Stimulated activated CD8-positive, alpha-beta memory T cell treated with anti-CD3 and anti-CD28 coated beads, Interleukin-4, amount 100 ng/mL, for 4 hours (primary cell): ENCODE data around the gene IMPACT.
A peak's percentile ranks its signal among the peaks of the same experiment; 100 is the strongest.

ENCODE experiments used
- DNase-seq, 2 donors: peaks; one replicate each; pipeline ENCODE4 v3.0.0-alpha.2; 2020; ENCODE audit warnings: low read depth in 2 of 2, low spot score in 1 of 2

Gene IMPACT

GRCh38 chr18:24474406-24474805 is 47.9 kb downstream of the IMPACT start:
- DNase-seq, result no peak

- DNase-seq, result no peak
These were observed 49.6 kb downstream of the IMPACT start for GRCh38 chr18:24475926-24476589.

DNA sequence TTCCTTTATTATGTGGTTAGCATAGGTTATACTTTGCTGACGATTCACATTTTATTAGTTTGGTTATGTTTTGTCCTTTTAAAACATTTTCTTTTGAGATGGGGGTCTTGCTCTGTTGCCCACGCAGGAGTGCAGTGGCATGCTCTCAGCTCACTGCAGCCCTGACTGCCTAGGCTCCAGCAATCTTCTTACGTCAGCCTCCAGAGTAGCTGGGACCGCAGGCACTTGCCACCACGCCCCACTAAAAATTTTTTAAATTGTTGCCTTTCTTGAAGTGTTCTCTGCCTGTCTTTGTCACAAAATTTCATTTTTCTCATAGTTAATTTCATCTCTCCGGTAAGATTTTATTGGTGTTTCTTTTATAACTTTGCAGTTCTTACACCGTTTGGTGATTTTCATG is 52.9 kb downstream of the IMPACT start:
- no peak for DNase-seq

DNA sequence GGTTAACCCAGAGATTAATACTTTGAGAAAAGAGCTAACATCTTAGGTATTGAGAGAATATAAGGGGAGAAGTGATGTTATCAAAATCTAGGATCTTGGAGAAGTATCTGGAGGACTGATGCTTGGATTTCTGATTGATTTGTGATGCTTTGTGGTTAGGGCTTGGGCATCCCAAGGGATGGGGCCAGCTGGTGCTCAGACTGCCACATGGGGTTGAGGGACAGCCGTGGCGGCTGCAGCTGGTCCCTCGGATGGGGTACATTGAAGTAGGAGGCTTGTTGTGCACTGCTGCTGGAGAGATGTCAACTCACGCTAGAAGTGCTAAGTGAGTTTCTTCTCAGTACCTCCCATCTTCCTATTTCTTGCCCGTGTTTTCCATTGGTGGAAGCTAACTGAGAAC is 56.4 kb downstream of the IMPACT start:
- DNase-seq, result no peak

- DNase-seq, result no peak
These were observed 59.2 kb downstream of the IMPACT start for GRCh38 chr18:24485681-24486080.

DNA sequence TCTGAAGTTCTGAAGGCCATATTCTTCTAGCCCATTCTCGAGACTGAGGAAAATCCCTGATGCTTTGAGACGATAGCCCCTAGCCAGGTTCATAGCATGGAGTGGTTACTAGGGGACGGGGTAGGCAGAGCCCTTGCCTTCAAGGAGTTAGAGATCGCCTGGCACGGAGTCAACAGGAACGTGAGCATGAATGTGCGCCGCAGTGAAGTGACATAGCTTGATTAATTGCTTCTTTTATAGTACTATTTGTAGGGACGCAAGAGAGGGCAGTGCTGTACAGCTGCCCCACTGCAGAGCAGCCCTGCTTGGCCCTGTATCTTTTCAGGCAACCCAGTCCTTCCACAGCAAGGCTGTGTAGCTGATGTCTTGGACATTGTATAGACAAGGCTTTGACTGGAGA is 60.2 kb downstream of the IMPACT start:
- no peak for DNase-seq

DNA sequence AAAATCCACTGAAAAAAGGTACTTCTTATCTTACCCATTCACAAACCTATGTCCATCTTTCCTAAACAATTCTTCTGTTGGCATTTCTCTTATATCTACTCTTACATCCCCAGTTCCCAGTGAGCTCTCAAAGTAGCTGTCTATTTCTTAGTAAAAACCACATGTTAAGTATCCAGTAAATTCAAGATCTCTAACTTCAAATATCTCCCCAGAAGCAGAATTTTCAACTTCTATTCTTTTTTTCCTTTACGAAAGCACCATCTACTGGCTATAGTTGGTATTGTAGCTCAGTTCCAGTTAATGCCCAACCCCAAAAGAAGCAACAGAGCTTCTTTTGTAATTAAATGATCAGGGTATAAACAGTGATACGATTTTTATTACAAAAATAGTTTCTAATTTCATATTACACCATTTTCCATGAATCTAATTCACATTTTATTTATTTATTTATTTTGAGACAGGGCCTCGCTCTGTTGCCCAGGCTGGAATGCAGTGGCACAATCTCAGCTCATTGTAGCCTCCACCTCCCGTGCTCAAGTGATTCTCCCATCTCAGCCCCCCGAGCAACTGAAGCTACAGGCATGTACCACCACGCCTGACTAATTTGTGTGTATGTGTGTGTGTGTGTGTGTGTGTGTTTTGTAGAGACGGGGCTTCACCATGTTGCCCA is 62.5 kb downstream of the IMPACT start:
- no peak for DNase-seq

DNA sequence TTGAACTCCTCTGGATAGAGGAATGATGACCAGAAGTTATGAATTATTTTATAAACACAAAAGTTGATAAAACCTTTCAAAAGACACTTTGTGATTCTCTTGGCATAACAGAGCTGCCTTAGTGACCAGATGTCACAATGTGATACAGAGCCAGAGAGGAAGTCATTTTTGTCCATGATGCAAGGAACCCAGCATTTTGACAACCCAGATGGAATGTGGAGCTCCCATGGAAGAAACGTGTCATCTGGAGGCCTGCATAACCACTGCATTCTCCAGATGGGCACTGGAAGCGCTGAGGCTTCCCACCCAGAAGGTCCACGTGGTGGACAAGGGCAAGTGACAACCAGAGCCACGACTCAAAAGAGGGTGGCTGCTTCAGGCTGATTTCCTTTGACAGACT is 64.1 kb downstream of the IMPACT start:
- DNase-seq, result no peak

DNA sequence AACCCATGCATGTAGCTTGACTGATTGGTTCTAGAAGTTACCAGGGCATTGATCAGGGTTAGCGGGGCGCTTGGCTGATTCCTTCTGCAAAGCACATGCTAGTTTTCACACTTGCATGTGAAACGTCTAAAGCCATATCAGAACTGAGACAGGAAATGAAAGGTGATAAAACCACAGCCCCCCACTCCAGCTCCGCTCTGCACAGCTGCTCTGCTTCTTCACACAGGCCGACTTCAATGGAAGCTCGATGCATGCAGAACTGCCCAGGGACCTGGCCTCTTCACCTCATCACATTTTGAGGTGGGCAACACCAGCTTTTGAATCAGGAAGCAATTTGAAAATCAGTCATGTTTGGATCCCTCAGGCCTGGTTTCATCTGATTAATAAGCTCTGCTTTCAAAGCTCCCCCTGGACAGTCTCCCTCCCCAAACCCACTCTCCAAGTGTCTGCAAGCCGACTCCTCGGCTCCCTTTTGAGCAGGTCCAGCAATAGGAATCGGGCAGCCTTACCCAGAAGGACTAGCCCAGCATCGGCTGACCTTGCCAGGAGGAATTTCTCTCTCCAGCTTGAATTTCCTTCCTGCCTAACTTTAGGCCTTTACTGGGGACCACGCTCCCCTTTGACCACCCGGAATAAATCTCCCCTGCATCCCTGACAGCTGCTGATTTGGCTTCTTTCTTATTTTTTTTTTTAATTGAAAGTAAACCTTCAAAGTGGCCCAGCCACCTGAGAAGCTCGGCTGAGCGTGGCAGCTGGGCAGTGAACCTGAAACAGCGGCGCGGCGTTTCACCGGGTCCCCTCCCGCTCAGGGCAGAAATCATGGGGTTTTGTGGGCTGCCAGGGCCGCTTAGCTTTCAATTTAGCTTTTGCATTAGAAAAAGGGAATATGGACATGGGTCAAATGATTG is 65.7 kb downstream of the IMPACT start:
- peak in 1 of 2 donors; percentile 7 for DNase-seq

GRCh38 chr18:24494586-24494985 is 68.1 kb downstream of the IMPACT start:
- DNase-seq, result no peak

DNA sequence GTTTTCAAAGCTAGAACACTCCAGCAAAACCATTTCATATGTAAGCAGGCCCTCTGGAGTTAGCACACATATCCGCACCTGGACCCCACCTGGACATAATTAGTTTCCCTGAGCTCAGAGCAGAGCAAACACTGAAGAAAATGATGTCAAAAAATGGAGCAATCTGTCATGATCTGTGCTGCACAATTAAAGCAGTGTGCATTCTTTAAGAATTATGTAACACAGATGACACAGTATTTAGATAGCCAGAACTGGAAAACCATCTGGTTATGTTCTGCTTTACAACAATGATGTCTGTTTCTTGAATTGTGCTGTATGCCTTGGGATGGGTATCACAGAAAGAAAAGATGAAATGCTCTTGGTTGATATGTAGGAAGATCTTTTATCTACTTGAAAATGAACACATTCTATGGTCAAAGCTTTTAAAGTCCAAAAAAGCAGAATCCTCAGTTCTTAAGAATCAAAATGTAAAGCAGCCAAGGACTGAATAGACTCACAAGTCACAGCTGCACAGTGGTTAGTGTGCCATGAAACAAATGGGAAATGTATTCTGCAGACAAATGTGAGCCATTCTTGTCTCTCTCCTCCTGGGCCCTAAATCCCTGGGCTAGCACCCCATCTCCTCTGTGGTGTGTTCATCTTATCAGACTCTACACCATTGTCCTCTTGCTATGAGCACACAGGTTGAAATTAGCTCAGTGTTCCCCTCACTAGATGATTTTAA is 70.7 kb downstream of the IMPACT start:
- DNase-seq, result no peak

DNA sequence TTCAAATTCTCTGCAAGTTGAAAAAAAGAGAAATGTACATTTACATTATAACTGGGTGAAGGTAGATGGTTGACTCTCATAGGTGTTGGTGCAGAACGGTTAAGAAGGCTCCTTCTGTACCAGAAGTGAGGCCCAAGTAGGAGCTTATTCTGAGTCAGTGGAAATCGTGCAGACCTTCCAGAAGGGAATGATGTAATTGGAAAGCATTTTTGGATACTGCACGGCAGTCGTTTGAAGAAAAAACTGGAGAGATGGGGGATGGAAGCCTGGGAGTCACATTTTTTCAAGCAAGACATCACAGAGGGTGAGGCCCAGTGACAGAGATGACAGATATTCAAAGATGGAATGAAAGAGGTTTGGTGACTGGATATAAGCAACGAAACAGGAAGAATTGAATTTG is 73.3 kb downstream of the IMPACT start:
- no peak for DNase-seq

DNA sequence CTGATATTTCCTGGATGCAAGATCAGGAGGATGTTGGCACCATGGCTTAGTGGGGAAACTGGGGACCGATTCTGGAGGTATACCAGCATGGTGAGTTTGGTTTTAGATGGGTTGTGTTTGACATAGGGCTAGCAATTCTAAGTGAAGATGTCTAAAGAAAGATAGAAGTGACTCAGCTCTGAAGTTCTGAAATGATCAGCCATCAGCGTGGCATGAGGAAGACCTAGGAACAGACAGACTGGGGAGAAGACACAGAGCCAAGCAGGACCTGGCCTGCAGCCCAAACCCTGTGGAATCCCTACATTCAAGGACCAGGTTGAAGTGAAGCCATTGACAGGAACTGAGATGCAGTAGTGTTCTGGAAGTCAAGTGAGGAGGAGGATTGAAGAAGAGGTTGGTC is 73.7 kb downstream of the IMPACT start:
- DNase-seq, result no peak

DNA sequence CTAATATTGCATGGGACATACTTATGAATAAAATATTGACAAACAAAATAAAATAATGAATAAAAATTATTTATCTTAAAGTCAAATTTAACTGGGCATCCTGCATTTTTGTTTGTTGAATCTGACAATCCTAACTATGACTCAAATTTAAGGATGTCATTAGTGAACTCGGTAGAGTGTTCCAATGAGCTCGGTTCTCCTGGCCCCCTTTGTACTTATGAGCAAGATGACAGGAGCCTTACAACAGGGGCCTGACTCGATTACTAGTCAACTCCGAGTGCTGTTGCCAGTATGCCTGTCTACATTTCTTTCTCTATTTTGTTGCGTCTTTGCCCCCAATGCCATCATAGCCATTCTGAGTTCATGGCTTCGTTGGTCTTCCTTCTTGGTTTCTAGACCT is 74.3 kb downstream of the IMPACT start:
- DNase-seq, result no peak

DNA sequence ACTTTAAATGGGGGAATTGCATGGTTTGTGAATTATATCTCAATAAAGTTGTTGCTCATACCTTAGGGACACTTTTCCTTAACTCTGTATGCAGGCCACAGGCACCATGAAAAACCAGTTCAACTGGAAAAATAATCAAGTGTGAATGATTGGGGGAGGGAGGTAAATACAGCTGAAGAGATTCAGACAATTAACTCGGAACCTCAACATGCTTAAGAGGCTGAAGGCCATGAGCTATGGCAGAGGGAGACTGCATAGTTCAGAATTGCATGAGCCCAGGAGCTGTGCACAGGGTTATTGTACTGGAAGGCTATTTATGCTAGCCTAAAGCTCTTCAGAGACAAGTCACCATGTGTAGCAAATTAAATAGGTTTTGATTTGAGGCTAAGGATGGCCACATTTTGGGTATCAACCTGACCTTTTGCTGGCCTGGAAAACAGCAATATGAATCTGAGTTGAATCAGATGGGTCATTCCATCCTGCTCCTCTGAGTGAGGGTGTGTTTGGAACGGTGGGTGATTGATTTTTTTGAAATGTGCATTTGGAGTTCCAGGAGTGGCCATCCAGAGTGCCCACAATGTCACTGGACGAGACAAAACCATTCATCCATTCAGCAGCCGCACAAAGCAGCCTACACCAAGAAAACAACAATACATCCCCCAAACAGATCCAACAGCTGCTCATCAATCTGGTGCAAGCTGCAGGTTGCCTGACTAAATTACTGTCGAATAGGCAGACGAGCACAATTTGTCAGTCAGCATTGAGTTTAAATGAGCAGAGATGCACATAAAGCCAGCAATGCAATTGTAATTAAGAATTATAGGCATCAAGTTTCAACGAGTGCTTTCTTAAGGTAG is 76.4 kb downstream of the IMPACT start:
- no peak for DNase-seq
